ENCODE measurements around the gene PCYT1A. TPM values are rescaled to one million over a fixed set of nuclear protein-coding genes. Genes with fewer than 3 reads are reported as not detected.

PCYT1A gene
- total and polyA plus RNA-seq, 2 donors (not counting 3 experiments of a cell fraction or from before 2014, with no cell fraction given) = 50.3 to 65.5 TPM

GRCh38 chr3:196273655-196274054 is 13.9 kb downstream of the PCYT1A start:
- intact Hi-C loops (cut with micrococcal nuclease) (no loop called here), dilution Hi-C loops (cut with MboI; ENCODE audit: extremely low pct_ligation_motif_present, low sequenced_read_pairs) (loop anchor here (10.0 kb wide), 1 partner anchor 171 kb away; no protein-coding TSS in a partner anchor)
- H3K27me3 ChIP-seq (ENCODE audit: control insufficient read depth in 2 of 2, insufficient read depth in 2 of 2, low read length in 2 of 2) = no peaks in the 10 kb centered on the region
- no peaks in the 10 kb centered on the region for H4K20me1 ChIP-seq (replicated peaks; ENCODE audit: control insufficient read depth, extremely low read depth, insufficient read depth, low read length)
- DNase-seq (ENCODE audit: low read depth, low spot score) (no peak), FAIRE-seq (no peak)
- no peaks in the 10 kb centered on the region for H3K9me3 ChIP-seq (replicated peaks; ENCODE audit: control insufficient read depth, insufficient read depth, low read length)
- POLR2A ChIA-PET = no interaction called here
- CTCF ChIA-PET = no interaction called here
- peaks cover 0 to 8% of the 10 kb centered on the region in 2 experiments for H3K36me3 ChIP-seq (ENCODE audit: control insufficient read depth in 2 of 2, extremely low read depth in 1 of 2, insufficient read depth in 2 of 2, low read length in 2 of 2)
- H3K4me2 ChIP-seq (ENCODE audit: insufficient read depth, low read length) = no peak overlapping the region
- H2AFZ ChIP-seq (ENCODE audit: low read depth, low read length) = no peak overlapping the region
- BruUV-seq (replicated peaks) = no TSS peak
- no peaks in the 10 kb centered on the region for H3K9me1 ChIP-seq (replicated peaks; ENCODE audit: control insufficient read depth, extremely low read depth, insufficient read depth, low read length)
- no peak overlapping the region for H3K27ac ChIP-seq (ENCODE audit: insufficient read depth, low read depth, low read length)
- peaks cover 47% of the 10 kb centered on the region for H3K79me2 ChIP-seq (ENCODE audit: control insufficient read depth, insufficient read depth, low read length)
- TF ChIP-seq FOS (IDR thresholded peaks at IDR 0.05; ENCODE audit: borderline replicate concordance, insufficient read depth, low read length) (no peak), MYC (IDR thresholded peaks at IDR 0.05; ENCODE audit: low read depth, low read length) (no peak), EZH2 (IDR thresholded peaks at IDR 0.05; ENCODE audit: borderline replicate concordance, low read depth, low read length, severe bottlenecking) (no peak), GATA2 (IDR thresholded peaks at IDR 0.05; ENCODE audit: insufficient read depth, insufficient read length, low read depth, low read length) (no peak), CTCF (IDR thresholded peaks at IDR 0.05; ENCODE audit: extremely low read depth in 1 of 2, insufficient read depth in 1 of 2, low read depth in 1 of 2, low read length in 2 of 2) (no peak), JUN (IDR thresholded peaks at IDR 0.05; ENCODE audit: borderline replicate concordance, insufficient read depth, insufficient read length, low read depth) (no peak), POLR2A (IDR thresholded peaks at IDR 0.05; ENCODE audit: low read depth, low read length) (no peak), MAX (IDR thresholded peaks at IDR 0.05; ENCODE audit: insufficient read depth, insufficient read length) (no peak), POLR2AphosphoS5 (IDR thresholded peaks at IDR 0.05; ENCODE audit: insufficient read depth, low read depth, low read length) (no peak)
- H3K4me1 ChIP-seq (ENCODE audit: control insufficient read depth, extremely low read depth, insufficient read depth, low read length) = peaks cover 2% of the 10 kb centered on the region
- H3K9ac ChIP-seq (replicated peaks; ENCODE audit: extremely low read depth, insufficient read depth, low read length) = no peak overlapping the region
- H3K4me3 ChIP-seq (replicated peaks in 1 of 3; ENCODE audit: insufficient read depth in 1 of 3, low read depth in 1 of 3, low read length in 3 of 3) = no peak overlapping the region
